LNCAP (cell line): ENCODE data around the gene ZNF823.

ENCODE experiments used
- TF ChIP-seq, protein P1 (sequence below): fragments of 450-650 bp; IDR thresholded peaks from 2 replicates; pipeline ENCODE4 v1.5.1; 2017; ENCODE audit warnings: mild to moderate bottlenecking

ZNF823 gene

DNA sequence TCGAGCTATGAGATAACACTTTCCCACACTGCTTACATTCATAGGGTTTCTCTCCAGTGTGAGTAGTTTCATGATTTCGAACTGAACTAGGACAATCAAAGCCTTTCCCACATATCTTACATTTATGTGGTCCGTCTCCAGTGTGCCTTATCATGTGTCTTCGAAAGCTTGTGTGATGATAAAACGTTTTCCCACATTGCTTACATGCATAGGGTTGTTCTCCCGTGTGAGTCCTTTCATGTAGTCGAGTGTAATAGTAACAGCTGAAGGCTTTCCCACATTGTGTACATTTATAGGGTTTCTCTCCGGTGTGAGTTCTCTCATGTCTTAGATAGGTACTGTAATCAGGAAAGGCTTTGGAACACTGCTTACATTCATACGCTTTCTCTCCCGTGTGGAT, 16.3 kb downstream of the ZNF823 start:
- TF ChIP-seq, protein P1, sequence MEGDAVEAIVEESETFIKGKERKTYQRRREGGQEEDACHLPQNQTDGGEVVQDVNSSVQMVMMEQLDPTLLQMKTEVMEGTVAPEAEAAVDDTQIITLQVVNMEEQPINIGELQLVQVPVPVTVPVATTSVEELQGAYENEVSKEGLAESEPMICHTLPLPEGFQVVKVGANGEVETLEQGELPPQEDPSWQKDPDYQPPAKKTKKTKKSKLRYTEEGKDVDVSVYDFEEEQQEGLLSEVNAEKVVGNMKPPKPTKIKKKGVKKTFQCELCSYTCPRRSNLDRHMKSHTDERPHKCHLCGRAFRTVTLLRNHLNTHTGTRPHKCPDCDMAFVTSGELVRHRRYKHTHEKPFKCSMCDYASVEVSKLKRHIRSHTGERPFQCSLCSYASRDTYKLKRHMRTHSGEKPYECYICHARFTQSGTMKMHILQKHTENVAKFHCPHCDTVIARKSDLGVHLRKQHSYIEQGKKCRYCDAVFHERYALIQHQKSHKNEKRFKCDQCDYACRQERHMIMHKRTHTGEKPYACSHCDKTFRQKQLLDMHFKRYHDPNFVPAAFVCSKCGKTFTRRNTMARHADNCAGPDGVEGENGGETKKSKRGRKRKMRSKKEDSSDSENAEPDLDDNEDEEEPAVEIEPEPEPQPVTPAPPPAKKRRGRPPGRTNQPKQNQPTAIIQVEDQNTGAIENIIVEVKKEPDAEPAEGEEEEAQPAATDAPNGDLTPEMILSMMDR: no peak

DNA sequence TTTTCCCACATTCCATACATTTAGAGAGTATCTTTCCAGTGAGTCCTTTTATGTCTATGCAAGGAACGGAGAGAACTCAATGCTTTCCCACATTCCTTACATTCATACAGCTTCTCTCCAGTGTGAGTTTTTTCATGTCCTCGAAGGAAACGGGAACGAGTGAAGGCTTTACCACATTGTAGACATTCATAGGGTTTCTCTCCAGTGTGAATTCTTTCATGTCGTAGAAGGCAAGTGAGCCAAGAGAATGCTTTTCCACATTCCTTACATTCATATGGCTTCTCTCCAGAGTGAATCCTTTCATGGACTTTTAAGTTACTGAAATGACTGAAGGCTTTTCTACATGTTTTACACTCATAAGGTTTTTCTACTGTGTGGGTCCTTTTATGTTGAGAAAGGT, 17.1 kb downstream of the ZNF823 start:
- TF ChIP-seq, protein P1: no peak

DNA sequence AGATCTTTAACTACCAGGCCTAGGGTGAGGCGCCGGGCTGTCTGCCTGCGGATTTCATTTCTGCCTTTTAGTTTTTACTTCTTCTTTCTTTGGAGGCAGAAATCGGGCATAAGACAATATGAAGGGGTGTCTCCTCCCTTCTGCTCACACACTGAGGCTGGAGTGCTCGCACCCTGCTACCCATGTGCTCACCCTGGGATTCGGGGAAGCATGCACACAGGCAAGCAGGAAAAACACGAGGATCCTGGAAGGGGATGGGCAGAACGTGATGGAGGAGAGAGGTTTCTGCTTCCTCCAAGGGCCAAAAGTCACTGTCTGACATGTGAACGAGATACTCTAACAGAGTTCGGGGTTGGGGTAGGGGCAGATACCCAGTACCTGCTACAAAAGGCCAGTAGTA, 28.4 kb downstream of the ZNF823 start:
- TF ChIP-seq, protein P1: no peak

DNA sequence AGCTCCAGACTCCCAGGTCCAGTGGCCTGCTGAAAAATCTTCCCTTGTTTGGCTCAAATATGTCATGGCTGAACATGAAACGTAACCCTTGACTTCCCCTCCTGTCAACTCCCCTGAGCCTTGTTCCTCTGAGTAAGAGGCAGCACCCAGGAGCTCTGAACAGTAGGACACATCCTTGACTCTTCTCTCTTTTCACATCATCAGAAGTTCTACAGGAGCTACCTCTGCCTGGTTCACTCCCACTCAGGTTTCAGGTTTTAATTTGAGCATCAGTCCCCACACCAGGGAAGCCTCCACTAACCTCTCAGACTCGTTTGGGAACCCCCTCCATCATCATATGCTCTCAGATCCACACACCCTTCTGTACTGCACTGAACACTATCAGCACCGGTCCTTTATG, 30.3 kb downstream of the ZNF823 start:
- TF ChIP-seq, protein P1: no peak

DNA sequence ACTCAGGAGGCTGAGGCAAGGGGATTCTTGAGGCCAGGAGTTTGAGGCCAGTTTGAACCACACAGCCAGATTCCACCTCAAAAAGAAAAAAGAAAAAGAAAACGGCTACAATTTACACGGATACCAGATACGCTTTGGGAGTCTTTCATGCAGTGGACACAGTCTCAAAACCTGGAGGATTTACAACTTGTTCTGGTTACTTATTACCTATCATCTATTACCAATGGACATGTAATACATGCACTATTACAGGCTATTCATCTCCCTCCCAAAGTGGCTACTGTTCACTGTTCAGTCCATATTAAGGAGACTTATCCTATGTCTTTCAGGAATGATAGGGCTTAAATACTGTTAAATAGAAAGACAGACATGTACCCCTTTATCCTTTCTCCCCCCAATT, 33.3 kb downstream of the ZNF823 start:
- TF ChIP-seq, protein P1: no peak

DNA sequence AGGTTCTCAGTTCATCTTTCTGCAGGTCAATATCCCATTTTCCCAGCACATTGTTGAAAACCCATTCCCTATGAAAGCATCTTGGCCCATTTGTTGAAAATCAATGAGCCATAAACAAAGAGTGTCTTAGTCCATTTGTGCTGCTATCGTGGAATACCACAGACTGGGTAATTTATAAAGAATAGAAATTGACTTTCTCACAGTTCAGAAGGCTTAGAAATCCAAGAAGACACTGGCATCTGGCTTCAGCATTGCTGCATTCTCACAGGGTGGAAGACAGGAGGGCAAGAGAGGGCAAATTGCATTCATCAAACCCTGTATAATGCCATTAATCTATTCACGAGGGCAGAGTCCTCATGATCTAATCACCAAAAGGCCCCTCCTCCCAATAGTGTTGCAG, 34.1 kb downstream of the ZNF823 start:
- TF ChIP-seq, protein P1: no peak

DNA sequence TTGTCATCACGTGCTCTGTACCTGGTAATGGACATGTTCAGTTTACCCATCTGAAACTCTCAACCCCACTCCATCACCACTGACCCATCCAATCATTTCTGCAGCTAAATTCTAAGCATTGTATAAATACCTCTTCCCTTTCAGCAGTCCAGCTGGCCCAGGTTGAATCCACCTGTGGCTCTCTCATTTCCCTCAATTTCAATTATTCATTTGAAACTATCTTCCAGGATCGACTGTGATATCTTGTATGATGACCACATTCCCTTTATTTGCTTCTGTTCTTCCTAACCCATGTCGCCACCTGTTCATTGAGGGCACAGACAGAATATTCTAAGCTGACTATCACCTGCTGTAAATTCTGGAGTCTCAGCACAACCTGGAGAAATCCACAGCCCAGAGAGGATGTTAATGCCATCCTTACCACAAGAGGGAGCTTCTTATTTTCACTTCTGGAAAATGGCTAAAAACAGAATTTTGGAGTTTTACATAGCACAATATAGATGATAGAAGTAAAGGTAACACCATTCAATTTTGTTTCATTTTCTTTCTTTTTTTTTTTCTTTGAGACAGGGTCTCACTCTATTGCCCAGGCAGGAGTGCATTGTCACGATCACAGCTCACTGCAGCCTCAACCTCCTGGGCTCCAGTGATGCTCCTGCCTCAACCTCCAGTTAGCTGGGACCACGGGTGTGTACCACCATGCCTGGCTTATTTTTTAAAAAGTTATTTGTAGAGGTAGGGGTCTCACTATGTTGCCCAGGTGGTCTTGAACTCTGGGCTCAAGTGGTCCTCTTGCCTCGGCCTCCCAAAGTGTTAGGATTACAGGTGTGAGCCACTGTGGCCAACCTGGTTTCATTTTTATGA, 38.6 kb downstream of the ZNF823 start:
- TF ChIP-seq, protein P1: peak; percentile 84
